GM21619 (cell line): ENCODE measurements around the gene FOXO3.
"Not testable (repeated sequence)": the region's sequence is repeated elsewhere in the genome, so short reads cannot be mapped to it uniquely, and the experiment has no call there.

Experiments used
- ATAC-seq: cut with Tn5 transposase; IDR thresholded peaks from one replicate; pipeline ENCODE4 v1.9.1; 2021; ENCODE audit not compliant: unreplicated experiment

Gene FOXO3

GRCh38 chr6:108677357-108677756 is 116.6 kb downstream of the FOXO3 start:
- no peak for ATAC-seq

- ATAC-seq, result no peak
Observed at GRCh38 chr6:108677894-108678293, 117.2 kb downstream of the FOXO3 start.

GRCh38 chr6:108680314-108680713 is 119.6 kb downstream of the FOXO3 start:
- ATAC-seq, result not testable (repeated sequence)

- not testable (repeated sequence) for ATAC-seq
Observed at GRCh38 chr6:108681721-108682120, 121.0 kb downstream of the FOXO3 start.

- not testable (repeated sequence) for ATAC-seq
Observed at GRCh38 chr6:108682383-108683119, 121.8 kb downstream of the FOXO3 start.

- not testable (repeated sequence) for ATAC-seq
Observed at GRCh38 chr6:108683976-108684375, 123.3 kb downstream of the FOXO3 start.

GRCh38 chr6:108684771-108685329 is 124.1 kb downstream of the FOXO3 start:
- ATAC-seq, result no peak

GRCh38 chr6:108685970-108686369 is 125.3 kb downstream of the FOXO3 start:
- ATAC-seq, result no peak

GRCh38 chr6:108686896-108687295 is 126.2 kb downstream of the FOXO3 start:
- no peak for ATAC-seq

- no peak for ATAC-seq
Observed at GRCh38 chr6:108687921-108688320, 127.2 kb downstream of the FOXO3 start.

GRCh38 chr6:108689272-108690161 is 128.8 kb downstream of the FOXO3 start:
- no peak for ATAC-seq

GRCh38 chr6:108690326-108691049 is 129.8 kb downstream of the FOXO3 start:
- no peak for ATAC-seq

- ATAC-seq, result no peak
Observed at GRCh38 chr6:108693430-108694154, 132.9 kb downstream of the FOXO3 start.

- ATAC-seq, result no peak
Observed at GRCh38 chr6:108694816-108695215, 134.1 kb downstream of the FOXO3 start.

- no peak for ATAC-seq
Observed at GRCh38 chr6:108697561-108698161, 136.9 kb downstream of the FOXO3 start.

- ATAC-seq, result no peak
Observed at GRCh38 chr6:108698593-108699289, 138.0 kb downstream of the FOXO3 start.

GRCh38 chr6:108699290-108700041 is 138.7 kb downstream of the FOXO3 start:
- no peak for ATAC-seq

- ATAC-seq, result no peak
Observed at GRCh38 chr6:108702106-108702851, 141.6 kb downstream of the FOXO3 start.
